SK-N-SH treated with all-trans-retinoic acid at 6 μM for 48 hours (cell line): Measurements from ENCODE around the gene CFTR.
"Not testable (repeated sequence)": the region's sequence is repeated elsewhere in the genome, so short reads cannot be mapped to it uniquely, and the experiment has no call there.

Experiments
- ATAC-seq: fragments of 200-7000 bp; cut with Tn5 transposase; 3 replicates; pipeline ENCODE4 v1.9.1; 2020; ENCODE audit warnings: mild to moderate bottlenecking, moderate library complexity
- ARNTL ChIP-seq: fragments of 450-650 bp; formaldehyde crosslinking; IDR thresholded peaks from 2 replicates; pipeline ENCODE4 v1.5.0; 2020; ENCODE audit warnings: low read depth, mild to moderate bottlenecking, moderate library complexity, borderline replicate concordance
- BACH2 ChIP-seq: fragments of 250-450 bp; sonication (Bioruptor Pico); IDR thresholded peaks from 2 replicates; pipeline ENCODE4 v1.9.0; 2021; ENCODE audit warnings: mild to moderate bottlenecking, borderline replicate concordance
- ESRRG ChIP-seq: fragments of 250-450 bp; sonication (Bioruptor Pico); IDR thresholded peaks from 2 replicates; pipeline ENCODE4 v1.6.1; 2021; ENCODE audit warnings: mild to moderate bottlenecking
- GLIS3 ChIP-seq: fragments of 250-450 bp; sonication (Bioruptor Pico); IDR thresholded peaks from 2 replicates; pipeline ENCODE4 v1.5.0; 2020; ENCODE audit warnings: mild to moderate bottlenecking, moderate library complexity
- ISL1 ChIP-seq: fragments of 250-450 bp; sonication (Bioruptor Pico); IDR thresholded peaks from 2 replicates; pipeline ENCODE4 v2.1.2; 2022; ENCODE audit warnings: mild to moderate bottlenecking, moderate library complexity
- OSR1 ChIP-seq: fragments of 250-450 bp; sonication (Bioruptor Pico); IDR thresholded peaks from 2 replicates; pipeline ENCODE4 v1.8.0; 2022; ENCODE audit warnings: moderate library complexity, mild to moderate bottlenecking, inconsistent platforms
- PPARA ChIP-seq: fragments of 250-450 bp; sonication (Bioruptor Pico); IDR thresholded peaks from 2 replicates; pipeline ENCODE4 v1.5.0; 2020; ENCODE audit warnings: mild to moderate bottlenecking, borderline replicate concordance
- SNAI2 ChIP-seq: fragments of 250-450 bp; sonication (Bioruptor Pico); IDR thresholded peaks from 2 replicates; pipeline ENCODE4 v1.5.0; 2020; ENCODE audit warnings: mild to moderate bottlenecking, moderate library complexity
- TOX ChIP-seq: fragments of 250-450 bp; sonication (Bioruptor Pico); IDR thresholded peaks from 2 replicates; pipeline ENCODE4 v1.8.0; 2021; ENCODE audit warnings: mild to moderate bottlenecking, moderate library complexity, borderline replicate concordance
- ZC3H10 ChIP-seq: fragments of 250-450 bp; sonication (Bioruptor Pico); IDR thresholded peaks from 2 replicates; pipeline ENCODE4 v1.5.1; 2021; ENCODE audit warnings: mild to moderate bottlenecking, moderate library complexity
- ZFP3 ChIP-seq: fragments of 250-450 bp; sonication (Bioruptor Pico); IDR thresholded peaks from 2 replicates; pipeline ENCODE4 v1.5.0; 2020; ENCODE audit warnings: mild to moderate bottlenecking, moderate library complexity
- ZNF565 ChIP-seq: fragments of 450-650 bp; formaldehyde crosslinking; conservative IDR thresholded peaks from 2 replicates; pipeline ENCODE4 v1.5.0; 2020; ENCODE audit warnings: low read depth, mild to moderate bottlenecking, moderate library complexity
- ZNF70 ChIP-seq: fragments of 450-650 bp; formaldehyde crosslinking; IDR thresholded peaks from 2 replicates; pipeline ENCODE4 v1.5.0; 2020; ENCODE audit warnings: mild to moderate bottlenecking, moderate library complexity
- ZNF8 ChIP-seq: fragments of 450-650 bp; formaldehyde crosslinking; IDR thresholded peaks from 2 replicates; pipeline ENCODE4 v1.5.0; 2020; ENCODE audit warnings: mild to moderate bottlenecking, moderate library complexity
- TF ChIP-seq, protein P1 (sequence below): fragments of 250-450 bp; sonication (Bioruptor Pico); IDR thresholded peaks from 2 replicates; pipeline ENCODE4 v1.8.0; 2020; ENCODE audit warnings: mild to moderate bottlenecking, moderate library complexity, borderline replicate concordance
- TF ChIP-seq, protein P2 (sequence below): fragments of 250-450 bp; sonication (Bioruptor Pico); IDR thresholded peaks from 2 replicates; pipeline ENCODE4 v1.8.0; 2021; ENCODE audit warnings: low read depth, mild to moderate bottlenecking, moderate library complexity, borderline replicate concordance
- TF ChIP-seq, protein P3 (sequence below): fragments of 250-450 bp; sonication (Bioruptor Pico); IDR thresholded peaks from 2 replicates; pipeline ENCODE4 v1.5.1; 2020; ENCODE audit warnings: low read depth, mild to moderate bottlenecking, moderate library complexity
- TF ChIP-seq, protein P4 (sequence below): fragments of 250-450 bp; sonication (Bioruptor Pico); IDR thresholded peaks from 2 replicates; pipeline ENCODE4 v1.5.1; 2021; ENCODE audit warnings: mild to moderate bottlenecking, moderate library complexity
- TF ChIP-seq, protein P5 (sequence below): fragments of 250-450 bp; sonication (Bioruptor Pico); IDR thresholded peaks from 2 replicates; pipeline ENCODE4 v1.5.0; 2020; ENCODE audit warnings: mild to moderate bottlenecking, moderate library complexity

Gene CFTR

DNA sequence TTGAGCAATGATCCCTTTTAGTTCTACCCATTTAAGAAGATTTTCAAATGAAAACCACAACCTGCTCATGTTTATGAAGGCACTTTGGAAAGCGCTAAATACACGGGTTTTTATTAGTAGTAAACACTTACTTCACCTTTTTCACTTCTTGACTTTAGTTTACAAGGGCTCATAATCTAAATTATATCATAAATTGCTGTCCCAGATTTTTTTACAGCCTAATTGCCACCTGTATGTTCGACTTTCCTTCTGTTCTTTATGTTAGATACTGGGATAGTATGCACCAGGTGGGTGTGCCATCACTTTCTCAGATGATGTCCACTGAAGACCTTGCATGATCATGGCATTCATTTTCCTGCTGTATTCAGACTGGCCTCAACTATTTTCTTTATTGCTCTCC lies 22.5 kb downstream of the CFTR start (continued):
- TF ChIP-seq, protein P1, sequence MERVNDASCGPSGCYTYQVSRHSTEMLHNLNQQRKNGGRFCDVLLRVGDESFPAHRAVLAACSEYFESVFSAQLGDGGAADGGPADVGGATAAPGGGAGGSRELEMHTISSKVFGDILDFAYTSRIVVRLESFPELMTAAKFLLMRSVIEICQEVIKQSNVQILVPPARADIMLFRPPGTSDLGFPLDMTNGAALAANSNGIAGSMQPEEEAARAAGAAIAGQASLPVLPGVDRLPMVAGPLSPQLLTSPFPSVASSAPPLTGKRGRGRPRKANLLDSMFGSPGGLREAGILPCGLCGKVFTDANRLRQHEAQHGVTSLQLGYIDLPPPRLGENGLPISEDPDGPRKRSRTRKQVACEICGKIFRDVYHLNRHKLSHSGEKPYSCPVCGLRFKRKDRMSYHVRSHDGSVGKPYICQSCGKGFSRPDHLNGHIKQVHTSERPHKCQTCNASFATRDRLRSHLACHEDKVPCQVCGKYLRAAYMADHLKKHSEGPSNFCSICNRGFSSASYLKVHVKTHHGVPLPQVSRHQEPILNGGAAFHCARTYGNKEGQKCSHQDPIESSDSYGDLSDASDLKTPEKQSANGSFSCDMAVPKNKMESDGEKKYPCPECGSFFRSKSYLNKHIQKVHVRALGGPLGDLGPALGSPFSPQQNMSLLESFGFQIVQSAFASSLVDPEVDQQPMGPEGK, result no peak

DNA sequence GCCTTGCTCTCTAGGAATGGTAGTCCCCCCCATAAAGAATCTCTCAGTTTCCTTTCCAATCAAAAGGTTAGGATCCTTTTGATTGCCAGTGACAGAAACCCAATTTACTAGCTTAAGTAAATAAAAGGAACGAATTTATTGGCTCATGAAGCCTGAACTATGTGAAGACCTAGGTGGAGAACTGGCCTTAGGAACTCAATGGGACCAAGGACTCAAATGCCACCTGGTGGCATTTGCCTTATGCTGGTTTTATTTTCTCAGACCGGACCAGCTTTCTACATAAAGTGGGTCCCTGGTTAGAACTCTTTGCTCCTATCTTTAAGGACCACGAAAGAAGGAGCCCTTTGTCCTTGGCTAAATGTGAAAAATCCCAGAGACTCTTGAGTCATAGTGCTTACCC lies 25.4 kb downstream of the CFTR start:
- no peak for ATAC-seq
- no peak for TF ChIP-seq ZNF565 (CRISPR knock-in tag)
- no peak for TF ChIP-seq GLIS3 (CRISPR knock-in tag)
- no peak for TF ChIP-seq ZNF70 (CRISPR knock-in tag)
- TF ChIP-seq SNAI2 (CRISPR knock-in tag), result no peak
- TF ChIP-seq, protein P2, sequence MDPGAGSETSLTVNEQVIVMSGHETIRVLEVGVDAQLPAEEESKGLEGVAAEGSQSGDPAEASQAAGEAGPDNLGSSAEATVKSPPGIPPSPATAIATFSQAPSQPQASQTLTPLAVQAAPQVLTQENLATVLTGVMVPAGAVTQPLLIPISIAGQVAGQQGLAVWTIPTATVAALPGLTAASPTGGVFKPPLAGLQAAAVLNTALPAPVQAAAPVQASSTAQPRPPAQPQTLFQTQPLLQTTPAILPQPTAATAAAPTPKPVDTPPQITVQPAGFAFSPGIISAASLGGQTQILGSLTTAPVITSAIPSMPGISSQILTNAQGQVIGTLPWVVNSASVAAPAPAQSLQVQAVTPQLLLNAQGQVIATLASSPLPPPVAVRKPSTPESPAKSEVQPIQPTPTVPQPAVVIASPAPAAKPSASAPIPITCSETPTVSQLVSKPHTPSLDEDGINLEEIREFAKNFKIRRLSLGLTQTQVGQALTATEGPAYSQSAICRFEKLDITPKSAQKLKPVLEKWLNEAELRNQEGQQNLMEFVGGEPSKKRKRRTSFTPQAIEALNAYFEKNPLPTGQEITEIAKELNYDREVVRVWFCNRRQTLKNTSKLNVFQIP, result no peak
- no peak for TF ChIP-seq ARNTL (CRISPR knock-in tag)
- TF ChIP-seq ESRRG (CRISPR knock-in tag), result no peak
- no peak for TF ChIP-seq ZFP3 (CRISPR knock-in tag)
- no peak for TF ChIP-seq ZNF8 (CRISPR knock-in tag)
- TF ChIP-seq, protein P3, sequence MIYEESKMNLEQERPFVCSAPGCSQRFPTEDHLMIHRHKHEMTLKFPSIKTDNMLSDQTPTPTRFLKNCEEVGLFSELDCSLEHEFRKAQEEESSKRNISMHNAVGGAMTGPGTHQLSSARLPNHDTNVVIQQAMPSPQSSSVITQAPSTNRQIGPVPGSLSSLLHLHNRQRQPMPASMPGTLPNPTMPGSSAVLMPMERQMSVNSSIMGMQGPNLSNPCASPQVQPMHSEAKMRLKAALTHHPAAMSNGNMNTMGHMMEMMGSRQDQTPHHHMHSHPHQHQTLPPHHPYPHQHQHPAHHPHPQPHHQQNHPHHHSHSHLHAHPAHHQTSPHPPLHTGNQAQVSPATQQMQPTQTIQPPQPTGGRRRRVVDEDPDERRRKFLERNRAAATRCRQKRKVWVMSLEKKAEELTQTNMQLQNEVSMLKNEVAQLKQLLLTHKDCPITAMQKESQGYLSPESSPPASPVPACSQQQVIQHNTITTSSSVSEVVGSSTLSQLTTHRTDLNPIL, result no peak
- TF ChIP-seq PPARA (CRISPR knock-in tag), result no peak
- no peak for TF ChIP-seq OSR1 (CRISPR knock-in tag)
- TF ChIP-seq ISL1 (CRISPR knock-in tag), result no peak
- no peak for TF ChIP-seq TOX (CRISPR knock-in tag)
- TF ChIP-seq BACH2 (CRISPR knock-in tag), result no peak
- TF ChIP-seq ZC3H10 (CRISPR knock-in tag), result no peak

DNA sequence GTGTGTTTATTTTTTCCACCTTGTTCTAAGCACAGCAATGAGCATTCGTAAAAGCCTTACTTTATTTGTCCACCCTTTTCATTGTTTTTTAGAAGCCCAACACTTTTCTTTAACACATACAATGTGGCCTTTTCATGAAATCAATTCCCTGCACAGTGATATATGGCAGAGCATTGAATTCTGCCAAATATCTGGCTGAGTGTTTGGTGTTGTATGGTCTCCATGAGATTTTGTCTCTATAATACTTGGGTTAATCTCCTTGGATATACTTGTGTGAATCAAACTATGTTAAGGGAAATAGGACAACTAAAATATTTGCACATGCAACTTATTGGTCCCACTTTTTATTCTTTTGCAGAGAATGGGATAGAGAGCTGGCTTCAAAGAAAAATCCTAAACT lies 28.9 kb downstream of the CFTR start:
- no peak for ATAC-seq
- TF ChIP-seq, protein P2, result no peak
- TF ChIP-seq GLIS3 (CRISPR knock-in tag), result no peak
- TF ChIP-seq ZNF8 (CRISPR knock-in tag), result no peak
- TF ChIP-seq, protein P4, sequence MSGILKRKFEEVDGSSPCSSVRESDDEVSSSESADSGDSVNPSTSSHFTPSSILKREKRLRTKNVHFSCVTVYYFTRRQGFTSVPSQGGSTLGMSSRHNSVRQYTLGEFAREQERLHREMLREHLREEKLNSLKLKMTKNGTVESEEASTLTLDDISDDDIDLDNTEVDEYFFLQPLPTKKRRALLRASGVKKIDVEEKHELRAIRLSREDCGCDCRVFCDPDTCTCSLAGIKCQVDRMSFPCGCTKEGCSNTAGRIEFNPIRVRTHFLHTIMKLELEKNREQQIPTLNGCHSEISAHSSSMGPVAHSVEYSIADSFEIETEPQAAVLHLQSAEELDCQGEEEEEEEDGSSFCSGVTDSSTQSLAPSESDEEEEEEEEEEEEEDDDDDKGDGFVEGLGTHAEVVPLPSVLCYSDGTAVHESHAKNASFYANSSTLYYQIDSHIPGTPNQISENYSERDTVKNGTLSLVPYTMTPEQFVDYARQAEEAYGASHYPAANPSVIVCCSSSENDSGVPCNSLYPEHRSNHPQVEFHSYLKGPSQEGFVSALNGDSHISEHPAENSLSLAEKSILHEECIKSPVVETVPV (CRISPR knock-in tag), result no peak
- no peak for TF ChIP-seq ZFP3 (CRISPR knock-in tag)
- no peak for TF ChIP-seq ZNF565 (CRISPR knock-in tag)
- TF ChIP-seq, protein P5, sequence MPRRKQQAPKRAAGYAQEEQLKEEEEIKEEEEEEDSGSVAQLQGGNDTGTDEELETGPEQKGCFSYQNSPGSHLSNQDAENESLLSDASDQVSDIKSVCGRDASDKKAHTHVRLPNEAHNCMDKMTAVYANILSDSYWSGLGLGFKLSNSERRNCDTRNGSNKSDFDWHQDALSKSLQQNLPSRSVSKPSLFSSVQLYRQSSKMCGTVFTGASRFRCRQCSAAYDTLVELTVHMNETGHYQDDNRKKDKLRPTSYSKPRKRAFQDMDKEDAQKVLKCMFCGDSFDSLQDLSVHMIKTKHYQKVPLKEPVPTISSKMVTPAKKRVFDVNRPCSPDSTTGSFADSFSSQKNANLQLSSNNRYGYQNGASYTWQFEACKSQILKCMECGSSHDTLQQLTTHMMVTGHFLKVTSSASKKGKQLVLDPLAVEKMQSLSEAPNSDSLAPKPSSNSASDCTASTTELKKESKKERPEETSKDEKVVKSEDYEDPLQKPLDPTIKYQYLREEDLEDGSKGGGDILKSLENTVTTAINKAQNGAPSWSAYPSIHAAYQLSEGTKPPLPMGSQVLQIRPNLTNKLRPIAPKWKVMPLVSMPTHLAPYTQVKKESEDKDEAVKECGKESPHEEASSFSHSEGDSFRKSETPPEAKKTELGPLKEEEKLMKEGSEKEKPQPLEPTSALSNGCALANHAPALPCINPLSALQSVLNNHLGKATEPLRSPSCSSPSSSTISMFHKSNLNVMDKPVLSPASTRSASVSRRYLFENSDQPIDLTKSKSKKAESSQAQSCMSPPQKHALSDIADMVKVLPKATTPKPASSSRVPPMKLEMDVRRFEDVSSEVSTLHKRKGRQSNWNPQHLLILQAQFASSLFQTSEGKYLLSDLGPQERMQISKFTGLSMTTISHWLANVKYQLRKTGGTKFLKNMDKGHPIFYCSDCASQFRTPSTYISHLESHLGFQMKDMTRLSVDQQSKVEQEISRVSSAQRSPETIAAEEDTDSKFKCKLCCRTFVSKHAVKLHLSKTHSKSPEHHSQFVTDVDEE (CRISPR knock-in tag), result no peak

DNA sequence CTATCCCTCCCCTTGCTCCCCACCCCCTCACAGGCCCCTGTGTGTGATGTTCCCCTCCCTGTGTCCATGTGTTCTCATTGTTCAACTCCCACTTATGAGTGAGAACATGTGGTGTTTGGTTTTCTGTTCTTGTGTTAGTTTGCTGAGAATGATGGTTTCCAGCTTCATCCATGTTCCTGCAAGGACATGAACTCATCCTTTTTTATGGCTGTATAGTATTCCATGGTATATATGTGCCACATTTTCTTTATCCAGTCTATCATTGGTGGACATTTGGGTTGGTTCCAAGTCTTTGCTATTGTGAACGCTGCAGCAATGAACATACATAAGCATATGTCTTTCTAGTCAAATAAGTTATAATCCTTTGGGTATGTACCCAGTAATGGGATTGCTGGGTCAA lies 37.4 kb downstream of the CFTR start:
- not testable (repeated sequence) for ATAC-seq
